ENCODE measurements around the gene MYL11.

MYL11 gene

GRCh38 chr16:30397776-30398660 lies 23.4 kb downstream of the MYL11 start:
- H3K4me3 ChIP-seq (ENCODE audit: low read depth, low read length, poor library complexity, severe bottlenecking) = no peak overlapping the region
- no peak overlapping the region for H3K4me2 ChIP-seq (ENCODE audit: low read length)
- H4K20me1 ChIP-seq (ENCODE audit: insufficient read depth, low read length) = no peaks in the 10 kb centered on the region
- H3K27me3 ChIP-seq (ENCODE audit: insufficient read depth, low read length) = no peaks in the 10 kb centered on the region
- no peaks in the 10 kb centered on the region for H3K9me3 ChIP-seq (ENCODE audit: low read length)
- H3K36me3 ChIP-seq (ENCODE audit: insufficient read depth, low read length) = peaks cover 30% of the 10 kb centered on the region
- peaks cover 35% of the 10 kb centered on the region for H3K4me1 ChIP-seq (ENCODE audit: insufficient read depth, low read length, severe bottlenecking)
- no peaks in the 10 kb centered on the region for H3K79me2 ChIP-seq (ENCODE audit: insufficient read depth, low read length)
- H2AFZ ChIP-seq (ENCODE audit: low read length) = no peak overlapping the region
- no peak overlapping the region for H3K9ac ChIP-seq (ENCODE audit: low read length)
- H3F3A ChIP-seq (ENCODE audit: insufficient read depth, low read length) = no peaks in the 10 kb centered on the region
- H3K9me2 ChIP-seq (ENCODE audit: low read depth, low read length) = no peaks in the 10 kb centered on the region
- TF ChIP-seq CTCF (IDR thresholded peaks at IDR 0.05; ENCODE audit: low read length) = no peak
- TF ChIP-seq EZH2 (IDR thresholded peaks at IDR 0.05; ENCODE audit: borderline replicate concordance, low read length) = no peak
- no peak overlapping the region for H3K27ac ChIP-seq (ENCODE audit: low read depth, low read length, poor library complexity, severe bottlenecking)

GRCh38 chr16:30398661-30399434 lies 24.2 kb downstream of the MYL11 start:
- Histone ChIP-seq H2AFZ (ENCODE audit: low read length) (no peak overlapping the region), H3K79me2 (ENCODE audit: insufficient read depth, low read length) (no peaks in the 10 kb centered on the region), H3K27me3 (ENCODE audit: insufficient read depth, low read length) (no peaks in the 10 kb centered on the region), H3F3A (ENCODE audit: insufficient read depth, low read length) (no peaks in the 10 kb centered on the region), H3K4me3 (ENCODE audit: low read depth, low read length, poor library complexity, severe bottlenecking) (no peak overlapping the region), H3K9ac (ENCODE audit: low read length) (no peak overlapping the region), H3K27ac (ENCODE audit: low read depth, low read length, poor library complexity, severe bottlenecking) (no peak overlapping the region), H3K9me3 (ENCODE audit: low read length) (no peaks in the 10 kb centered on the region), H4K20me1 (ENCODE audit: insufficient read depth, low read length) (no peaks in the 10 kb centered on the region), H3K36me3 (ENCODE audit: insufficient read depth, low read length) (peaks cover 30% of the 10 kb centered on the region), H3K9me2 (ENCODE audit: low read depth, low read length) (no peaks in the 10 kb centered on the region), H3K4me2 (ENCODE audit: low read length) (no peak overlapping the region), H3K4me1 (ENCODE audit: insufficient read depth, low read length, severe bottlenecking) (peaks cover 34% of the 10 kb centered on the region)
- no peak for TF ChIP-seq CTCF (IDR thresholded peaks at IDR 0.05; ENCODE audit: low read length)
- no peak for TF ChIP-seq EZH2 (IDR thresholded peaks at IDR 0.05; ENCODE audit: borderline replicate concordance, low read length)

- H4K20me1 ChIP-seq (ENCODE audit: insufficient read depth, low read length) = no peaks in the 10 kb centered on the region
- TF ChIP-seq CTCF (IDR thresholded peaks at IDR 0.05; ENCODE audit: low read length) (no peak), EZH2 (IDR thresholded peaks at IDR 0.05; ENCODE audit: borderline replicate concordance, low read length) (no peak)
- peaks cover 27% of the 10 kb centered on the region for H3K4me1 ChIP-seq (ENCODE audit: insufficient read depth, low read length, severe bottlenecking)
- H3K4me3 ChIP-seq (ENCODE audit: low read depth, low read length, poor library complexity, severe bottlenecking) = peak overlapping the region; percentile 50
- peak overlapping the region; percentile 75 for H3K4me2 ChIP-seq (ENCODE audit: low read length)
- no peaks in the 10 kb centered on the region for H3K9me3 ChIP-seq (ENCODE audit: low read length)
- no peaks in the 10 kb centered on the region for H3K9me2 ChIP-seq (ENCODE audit: low read depth, low read length)
- no peaks in the 10 kb centered on the region for H3F3A ChIP-seq (ENCODE audit: insufficient read depth, low read length)
- H3K9ac ChIP-seq (ENCODE audit: low read length) = peak overlapping the region; percentile 24; the same call in 1 of the 2 replicates
- H3K27ac ChIP-seq (ENCODE audit: low read depth, low read length, poor library complexity, severe bottlenecking) = no peak overlapping the region
- no peaks in the 10 kb centered on the region for H3K79me2 ChIP-seq (ENCODE audit: insufficient read depth, low read length)
- no peaks in the 10 kb centered on the region for H3K27me3 ChIP-seq (ENCODE audit: insufficient read depth, low read length)
- H2AFZ ChIP-seq (ENCODE audit: low read length) = no peak overlapping the region
- H3K36me3 ChIP-seq (ENCODE audit: insufficient read depth, low read length) = peaks cover 30% of the 10 kb centered on the region
These were observed 25.0 kb downstream of the MYL11 start for GRCh38 chr16:30399435-30400186.
